BLaER1 (cell line): ENCODE data around the gene DCAF4.
A peak's percentile ranks its signal among the peaks of the same experiment; 100 is the strongest.

Source experiments
- H3K27ac ChIP-seq: shearing (Covaris generic); formaldehyde crosslinking; 2 replicates; pipeline ENCODE4 v1.8.1; 2022
- H3K27me3 ChIP-seq: shearing (Covaris generic); formaldehyde crosslinking; 2 replicates; pipeline ENCODE4 v1.8.1; 2022
- H3K36me3 ChIP-seq: shearing (Covaris generic); formaldehyde crosslinking; 2 replicates; pipeline ENCODE4 v1.8.1; 2022
- H3K4me1 ChIP-seq: shearing (Covaris generic); formaldehyde crosslinking; 2 replicates; pipeline ENCODE4 v1.8.1; 2022
- H3K4me2 ChIP-seq: shearing (Covaris generic); formaldehyde crosslinking; 2 replicates; pipeline ENCODE4 v1.8.1; 2022
- H3K4me3 ChIP-seq: shearing (Covaris generic); formaldehyde crosslinking; 2 replicates; pipeline ENCODE4 v1.8.1; 2022
- H3K9ac ChIP-seq: shearing (Covaris generic); formaldehyde crosslinking; 2 replicates; pipeline ENCODE4 v1.8.1; 2022
- H3K9me3 ChIP-seq: shearing (Covaris generic); formaldehyde crosslinking; 2 replicates; pipeline ENCODE4 v1.8.1; 2022
- H4K20me1 ChIP-seq: shearing (Covaris generic); formaldehyde crosslinking; 2 replicates; pipeline ENCODE4 v1.8.1; 2022
- Cebpa-rat ChIP-seq: shearing (Covaris generic); IDR thresholded peaks from 2 replicates; pipeline ENCODE4 v1.8.1; 2022

DCAF4 gene

DNA sequence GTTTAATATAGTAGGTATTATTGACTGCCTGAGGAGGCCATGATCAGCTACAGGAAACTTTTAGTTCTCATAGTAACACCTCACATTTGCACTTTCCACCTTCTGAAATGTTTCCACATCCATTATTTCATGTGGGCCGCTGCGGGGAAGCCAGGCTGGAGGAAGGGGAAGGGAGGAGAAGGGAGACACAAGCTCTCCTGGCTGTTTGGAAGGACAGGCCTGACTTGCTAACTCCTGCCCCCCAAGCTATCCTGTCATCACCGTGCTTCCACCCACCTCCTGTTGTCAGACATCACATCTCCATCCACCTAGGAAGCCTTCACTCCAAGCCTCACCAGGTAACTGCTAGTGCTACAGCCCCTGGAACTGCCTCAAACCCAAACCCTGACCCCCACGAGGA lies 41.9 kb upstream of the DCAF4 start:
- Histone ChIP-seq H3K4me1 (0 out of 2 replicates have a peak, but pooled peaks cover 9% of the 10 kb centered on the region), H3K27ac (no peak overlapping the region), H3K9ac (no peak overlapping the region), H3K4me2 (no peak overlapping the region), H3K4me3 (no peak overlapping the region), H4K20me1 (no peaks in the 10 kb centered on the region), H3K36me3 (no peaks in the 10 kb centered on the region), H3K9me3 (no peaks in the 10 kb centered on the region), H3K27me3 (peaks cover 11% of the 10 kb centered on the region)
- TF ChIP-seq Cebpa-rat = no peak

DNA sequence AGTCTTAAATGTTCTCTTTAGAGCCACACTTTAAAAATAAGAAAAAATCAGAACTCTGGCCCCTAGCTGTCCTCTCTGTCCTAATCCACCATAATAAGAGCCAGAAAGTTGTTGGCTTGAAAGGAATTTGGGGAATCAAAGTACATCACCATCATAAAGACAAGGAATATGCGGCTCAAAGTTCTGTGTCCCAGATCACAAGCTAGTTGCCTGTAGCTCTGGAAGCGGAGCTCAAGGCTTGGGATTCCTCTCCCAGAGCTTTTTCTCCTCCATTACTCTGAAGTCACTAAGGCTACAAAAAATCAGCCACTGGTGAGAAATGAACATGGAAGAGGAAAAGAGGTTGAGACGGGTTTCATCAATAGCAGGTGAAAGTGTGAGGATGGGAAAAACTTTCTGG lies 38.8 kb upstream of the DCAF4 start:
- TF ChIP-seq Cebpa-rat = no peak
- no peaks in the 10 kb centered on the region for H3K9me3 ChIP-seq
- no peak overlapping the region for H3K9ac ChIP-seq
- H3K4me3 ChIP-seq = no peak overlapping the region
- peaks cover 16% of the 10 kb centered on the region for H3K4me1 ChIP-seq
- no peak overlapping the region for H3K4me2 ChIP-seq
- no peak overlapping the region for H3K27ac ChIP-seq
- H3K36me3 ChIP-seq = no peaks in the 10 kb centered on the region
- H4K20me1 ChIP-seq = peaks cover 18% of the 10 kb centered on the region
- peaks cover 42% of the 10 kb centered on the region for H3K27me3 ChIP-seq

- no peaks in the 10 kb centered on the region for H3K9me3 ChIP-seq
- no peak for TF ChIP-seq Cebpa-rat
- H3K36me3 ChIP-seq = no peaks in the 10 kb centered on the region
- no peak overlapping the region for H3K9ac ChIP-seq
- no peak overlapping the region for H3K27ac ChIP-seq
- peaks cover 25% of the 10 kb centered on the region for H4K20me1 ChIP-seq
- H3K27me3 ChIP-seq = peaks cover 49% of the 10 kb centered on the region
- H3K4me3 ChIP-seq = no peak overlapping the region
- H3K4me1 ChIP-seq = peaks cover 22% of the 10 kb centered on the region
- no peak overlapping the region for H3K4me2 ChIP-seq
Observed at GRCh38 chr14:72888192-72888591, 38.1 kb upstream of the DCAF4 start.

DNA sequence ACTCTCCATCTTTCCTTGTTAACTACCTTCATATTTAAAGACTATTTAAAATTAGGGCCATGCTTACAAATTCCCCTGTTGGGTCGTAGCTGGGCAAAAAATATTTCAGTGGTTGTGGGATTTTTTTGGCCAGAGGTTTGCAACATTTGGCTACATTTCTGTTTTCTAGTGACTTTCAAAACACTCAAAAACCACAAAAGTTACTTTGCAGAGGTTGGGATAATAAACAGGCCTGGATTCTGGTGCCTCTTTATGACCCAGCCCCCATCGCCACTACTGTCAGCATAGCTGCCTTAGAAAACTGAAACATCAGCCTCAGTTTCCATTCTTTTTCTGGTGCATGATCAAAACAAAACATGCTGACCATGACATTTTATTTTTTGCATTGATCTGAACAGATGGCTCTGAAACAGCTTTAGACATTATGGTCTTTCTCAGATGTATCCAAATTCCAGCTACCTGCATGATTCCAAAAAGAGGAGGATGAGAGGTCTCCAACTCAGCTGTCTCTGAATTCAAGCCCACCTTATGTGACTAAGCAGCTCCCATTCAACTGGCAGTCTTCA lies 37.5 kb upstream of the DCAF4 start:
- H3K9me3 ChIP-seq = no peaks in the 10 kb centered on the region
- no peak for TF ChIP-seq Cebpa-rat
- peaks cover 54% of the 10 kb centered on the region for H3K27me3 ChIP-seq
- no peak overlapping the region for H3K4me3 ChIP-seq
- no peak overlapping the region for H3K27ac ChIP-seq
- H4K20me1 ChIP-seq = peaks cover 30% of the 10 kb centered on the region
- H3K9ac ChIP-seq = no peak overlapping the region
- no peak overlapping the region for H3K4me2 ChIP-seq
- peaks cover 23% of the 10 kb centered on the region for H3K4me1 ChIP-seq
- H3K36me3 ChIP-seq = no peaks in the 10 kb centered on the region

DNA sequence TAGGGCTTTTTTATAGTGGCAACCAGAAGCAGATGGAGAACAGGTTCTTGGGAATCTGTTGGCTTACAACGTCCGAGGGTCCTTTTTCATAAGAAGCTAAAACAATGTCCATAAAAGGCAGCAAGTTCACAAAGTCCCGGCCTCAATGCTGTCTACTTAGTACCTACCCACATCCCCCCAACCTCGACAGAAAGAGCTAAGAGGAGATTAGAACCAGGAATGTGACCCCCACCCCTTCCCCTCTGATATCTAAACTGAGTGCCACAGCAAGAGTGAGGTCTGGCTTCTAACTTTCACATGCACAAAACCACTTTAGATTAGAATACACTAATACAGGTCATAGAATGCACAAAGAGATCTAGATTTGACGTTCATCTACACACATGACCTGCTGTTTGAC lies 36.9 kb upstream of the DCAF4 start:
- no peak overlapping the region for H3K27ac ChIP-seq
- no peak overlapping the region for H3K9ac ChIP-seq
- H4K20me1 ChIP-seq = peaks cover 34% of the 10 kb centered on the region
- H3K36me3 ChIP-seq = no peaks in the 10 kb centered on the region
- no peaks in the 10 kb centered on the region for H3K9me3 ChIP-seq
- H3K27me3 ChIP-seq = peaks cover 61% of the 10 kb centered on the region
- no peak overlapping the region for H3K4me3 ChIP-seq
- TF ChIP-seq Cebpa-rat = no peak
- H3K4me2 ChIP-seq = no peak overlapping the region
- peaks cover 28% of the 10 kb centered on the region for H3K4me1 ChIP-seq

- no peak overlapping the region for H3K9ac ChIP-seq
Observed at GRCh38 chr14:72891666-72892102, 34.6 kb upstream of the DCAF4 start.

GRCh38 chr14:72892103-72892878 lies 34.0 kb upstream of the DCAF4 start:
- Histone ChIP-seq H3K27ac (no peak overlapping the region), H3K9me3 (no peaks in the 10 kb centered on the region), H3K9ac (no peak overlapping the region), H3K4me3 (peak overlapping the region; percentile 70), H4K20me1 (peaks cover 43% of the 10 kb centered on the region), H3K27me3 (peaks cover 90% of the 10 kb centered on the region), H3K4me2 (peak overlapping the region; percentile 98), H3K4me1 (peaks cover 32% of the 10 kb centered on the region), H3K36me3 (no peaks in the 10 kb centered on the region)
- no peak for TF ChIP-seq Cebpa-rat

More at GRCh38 chr14:72891666-72892102, 34.6 kb upstream of the DCAF4 start:
- Histone ChIP-seq H3K36me3 (no peaks in the 10 kb centered on the region), H3K27me3 (peaks cover 84% of the 10 kb centered on the region), H3K9me3 (no peaks in the 10 kb centered on the region), H3K4me3 (peak overlapping the region; percentile 70; the same call in 1 of the 2 replicates), H4K20me1 (peaks cover 43% of the 10 kb centered on the region), H3K4me1 (peaks cover 32% of the 10 kb centered on the region), H3K4me2 (peak overlapping the region; percentile 98), H3K27ac (no peak overlapping the region)
- TF ChIP-seq Cebpa-rat = no peak

- Histone ChIP-seq H3K36me3 (no peaks in the 10 kb centered on the region), H3K4me2 (peak overlapping the region; percentile 98), H3K27me3 (peaks cover 92% of the 10 kb centered on the region), H3K4me1 (peaks cover 29% of the 10 kb centered on the region), H4K20me1 (peaks cover 43% of the 10 kb centered on the region), H3K4me3 (peak overlapping the region; percentile 70), H3K27ac (no peak overlapping the region), H3K9me3 (no peaks in the 10 kb centered on the region), H3K9ac (0 out of 2 replicates have a peak overlapping the region, but pooled peaks have one; percentile 32)
- no peak for TF ChIP-seq Cebpa-rat
Observed at GRCh38 chr14:72892879-72893635, 33.2 kb upstream of the DCAF4 start.

DNA sequence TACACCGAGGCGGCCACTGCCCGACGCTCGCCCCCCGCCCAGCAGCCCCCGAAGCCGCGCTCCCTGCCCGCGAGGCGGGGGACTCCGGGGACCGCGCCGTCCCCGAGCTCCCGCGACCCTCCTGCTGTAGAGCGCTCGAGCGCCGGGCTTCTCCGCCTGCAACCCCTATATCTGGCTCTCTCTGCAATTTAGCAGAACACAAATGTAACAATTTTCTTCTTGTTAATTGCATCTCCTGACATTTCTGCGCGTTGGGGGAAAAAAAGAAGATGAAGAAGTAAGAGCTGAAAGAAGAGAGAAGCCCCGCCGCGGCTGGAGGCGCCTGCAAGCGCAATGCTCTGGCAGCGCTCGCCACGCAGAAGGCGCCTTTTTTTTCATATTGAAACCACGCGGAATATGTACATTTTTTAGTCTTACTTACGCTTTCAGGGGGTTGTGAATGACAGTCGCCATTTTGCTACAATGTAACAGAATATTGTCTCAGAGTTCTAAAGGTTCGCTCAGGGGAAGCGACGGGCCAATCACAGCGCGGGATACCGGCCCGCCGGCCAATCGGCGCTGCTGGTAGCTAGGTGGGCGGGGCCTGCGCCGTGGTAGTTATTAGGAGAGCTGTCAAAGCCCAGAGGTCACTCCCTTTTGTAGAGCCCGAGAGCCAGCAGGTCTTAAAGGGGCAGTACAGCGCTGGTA lies 32.5 kb upstream of the DCAF4 start, which contains the start of gene DPF3:
TSS of gene DPF3 (minus strand) at position 466 of the 687 bp plus-strand sequence. CDS start at position 453, 13 bp downstream.
- no peaks in the 10 kb centered on the region for H3K9me3 ChIP-seq
- peaks cover 23% of the 10 kb centered on the region for H3K4me1 ChIP-seq
- TF ChIP-seq Cebpa-rat = no peak
- no peaks in the 10 kb centered on the region for H3K36me3 ChIP-seq
- peaks cover 43% of the 10 kb centered on the region for H4K20me1 ChIP-seq
- H3K9ac ChIP-seq = peak within 1 kb of the TSS; percentile 32; the same call in 1 of the 2 replicates
- peak within 1 kb of the TSS; percentile 98 for H3K4me2 ChIP-seq
- peak within 1 kb of the TSS; percentile 70 for H3K4me3 ChIP-seq
- peaks cover 87% of the 10 kb centered on the region for H3K27me3 ChIP-seq
- H3K27ac ChIP-seq = no peak within 1 kb of the TSS
